Immature natural killer cell (primary cell): ENCODE data around the gene TMEM164. TPM values are rescaled to one million over a fixed set of nuclear protein-coding genes. Genes with fewer than 3 reads are reported as not detected.

Experiments
- DNase-seq, 3 donors: peaks; one replicate each; pipeline ENCODE4 v3.0.0; 2022; ENCODE audit warnings: mixed read lengths in 1 of 3
- H3K27ac Mint-ChIP-seq, 6 donors: one replicate each; pipeline ENCODE4 v1.8.0; 2020; ENCODE audit warnings: mixed read lengths in 6 of 6, mild to moderate bottlenecking in 5 of 6, inconsistent platforms in 4 of 6, moderate library complexity in 3 of 6
- H3K27me3 Mint-ChIP-seq, 3 donors: one replicate each; pipeline ENCODE4 v1.8.0; 2020 to 2021; ENCODE audit warnings: low read depth in 3 of 3, mild to moderate bottlenecking in 3 of 3, mixed read lengths in 3 of 3, moderate library complexity in 3 of 3, inconsistent platforms in 1 of 3
- H3K36me3 Mint-ChIP-seq, 3 donors: one replicate each; pipeline ENCODE4 v1.8.0; 2020; ENCODE audit warnings: mixed read lengths in 3 of 3, inconsistent platforms in 2 of 3, mild to moderate bottlenecking in 2 of 3
- H3K4me1 Mint-ChIP-seq, 2 donors: one replicate each; pipeline ENCODE4 v1.8.0; 2020; ENCODE audit warnings: inconsistent platforms in 2 of 2, mild to moderate bottlenecking in 2 of 2, mixed read lengths in 2 of 2, moderate library complexity in 1 of 2
- H3K4me3 Mint-ChIP-seq, 5 donors: one replicate each; pipeline ENCODE4 v1.8.0; 2020; ENCODE audit warnings: mild to moderate bottlenecking in 5 of 5, mixed read lengths in 5 of 5, inconsistent platforms in 3 of 5, moderate library complexity in 3 of 5
- H3K9me3 Mint-ChIP-seq, 6 donors: one replicate each; pipeline ENCODE4 v1.8.0; 2020; ENCODE audit warnings: mild to moderate bottlenecking in 6 of 6, mixed read lengths in 6 of 6, inconsistent platforms in 4 of 6, moderate library complexity in 3 of 6
- polyA plus RNA-seq, 3 donors: library from polyadenylated mRNA; unstranded; fragments of 300-500 nt; fragmentation: Illumina TruSeq; gene quantifications; one replicate each; pipeline ENCODE4 v1.2.3, GENCODE V29; 2021

Gene TMEM164
- polyA plus RNA-seq, 3 donors from 2014 or later = 2.0 to 3.9 (median 2.3) TPM

DNA sequence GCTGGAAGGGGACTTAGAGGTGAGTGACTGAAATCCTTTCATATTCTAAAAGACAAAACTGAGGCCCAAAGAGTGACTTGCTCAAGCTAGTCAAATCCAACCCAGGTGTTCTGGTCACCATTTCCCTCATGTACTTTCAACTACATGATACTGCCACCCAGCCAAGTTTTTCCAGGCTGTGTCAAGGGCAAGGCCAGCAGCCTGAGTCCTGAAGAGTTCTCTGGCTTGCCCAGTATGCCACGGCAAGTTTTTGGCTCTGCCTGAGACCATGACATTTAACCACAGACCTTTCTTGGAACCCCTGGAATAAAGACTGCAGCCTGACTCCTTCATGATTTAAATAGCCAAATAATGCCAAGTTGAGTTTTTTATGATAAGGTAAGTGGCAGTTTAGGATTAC, 10.7 kb upstream of the TMEM164 start:
- no peak for DNase-seq
- peaks cover 5 to 15% of the 10 kb centered on the region in 2 donors for H3K4me1 Mint-ChIP-seq
- H3K27me3 Mint-ChIP-seq = peaks cover 0 to 10% (median 7%) of the 10 kb centered on the region in 3 donors
- no peaks in the 10 kb centered on the region for H3K9me3 Mint-ChIP-seq
- no peaks in the 10 kb centered on the region for H3K36me3 Mint-ChIP-seq
- no peak overlapping the region for H3K27ac Mint-ChIP-seq
- H3K4me3 Mint-ChIP-seq = no peak overlapping the region

DNA sequence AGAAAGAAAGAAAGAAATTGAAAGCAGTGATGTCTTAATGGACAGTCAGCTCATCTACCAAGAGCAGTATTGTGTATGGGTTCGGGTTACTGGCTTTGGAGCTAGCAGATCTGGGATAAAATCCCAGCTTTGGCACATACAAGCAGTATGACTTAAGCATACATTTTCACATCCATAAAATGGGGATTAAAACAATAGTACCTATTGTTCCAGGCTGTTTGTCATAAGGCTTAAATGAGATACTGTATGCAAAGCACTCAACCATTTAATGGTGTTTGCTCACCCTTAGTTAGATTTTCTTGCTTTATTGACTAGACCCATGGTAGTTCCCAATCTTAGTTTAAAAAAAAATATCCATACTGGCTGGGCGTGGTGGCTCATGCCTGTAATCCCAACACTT, 7.8 kb upstream of the TMEM164 start:
- Mint-ChIP-seq H3K27ac (no peak overlapping the region), H3K4me1 (peaks cover 5 to 12% of the 10 kb centered on the region in 2 donors), H3K36me3 (no peaks in the 10 kb centered on the region), H3K9me3 (no peaks in the 10 kb centered on the region), H3K4me3 (no peak overlapping the region), H3K27me3 (peaks cover 0 to 6% (median 0%) of the 10 kb centered on the region in 3 donors)
- DNase-seq = no peak

GRCh38 chrX:109997786-109998452, 5.0 kb upstream of the TMEM164 start:
- Mint-ChIP-seq H3K36me3 (no peaks in the 10 kb centered on the region), H3K4me1 (peaks cover 6 to 11% of the 10 kb centered on the region in 2 donors), H3K27ac (no peak overlapping the region), H3K4me3 (no peak overlapping the region), H3K27me3 (peaks cover 0 to 13% (median 5%) of the 10 kb centered on the region in 3 donors), H3K9me3 (no peaks in the 10 kb centered on the region)
- DNase-seq = no peak

DNA sequence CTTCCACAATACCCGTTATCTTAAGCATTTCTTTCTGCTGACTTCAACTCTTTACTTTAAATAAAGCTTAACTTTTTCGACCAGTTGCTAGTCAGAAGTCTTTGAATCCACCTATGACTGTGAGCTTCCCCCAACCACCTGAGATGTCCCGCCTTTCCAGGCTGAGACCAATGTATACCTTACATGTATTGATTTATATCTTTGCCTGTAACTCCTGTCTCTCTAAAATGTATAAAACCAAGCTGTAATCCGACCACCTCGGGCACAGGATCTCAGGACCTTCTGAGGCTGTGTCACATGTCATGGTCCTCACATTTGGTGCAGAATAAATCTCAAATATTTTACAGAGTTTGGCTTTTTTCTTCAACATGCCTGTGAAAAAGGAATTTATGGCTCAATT, 2.9 kb upstream of the TMEM164 start:
- no peak overlapping the region for H3K4me3 Mint-ChIP-seq
- no peak for DNase-seq
- no peaks in the 10 kb centered on the region for H3K36me3 Mint-ChIP-seq
- no peak overlapping the region for H3K27ac Mint-ChIP-seq
- H3K9me3 Mint-ChIP-seq = no peaks in the 10 kb centered on the region
- peaks cover 24 to 31% of the 10 kb centered on the region in 2 donors for H3K4me1 Mint-ChIP-seq
- H3K27me3 Mint-ChIP-seq = peaks cover 3 to 12% (median 6%) of the 10 kb centered on the region in 3 donors

GRCh38 chrX:110000847-110001713, 1.8 kb upstream of the TMEM164 start:
- peak in 1 of 3 donors; percentile 4 for DNase-seq
- Mint-ChIP-seq H3K36me3 (no peaks in the 10 kb centered on the region), H3K27ac (peak overlapping the region in 1 of 6 donors; percentile 91), H3K27me3 (peaks cover 3 to 12% (median 6%) of the 10 kb centered on the region in 3 donors), H3K4me3 (peak overlapping the region in 2 of 5 donors; percentile 29 to 38), H3K9me3 (no peaks in the 10 kb centered on the region), H3K4me1 (peaks cover 28 to 40% of the 10 kb centered on the region in 2 donors)

- peak overlapping the region; percentile 77 to 91 (median 84) for H3K27ac Mint-ChIP-seq
- no peaks in the 10 kb centered on the region for H3K36me3 Mint-ChIP-seq
- peaks cover 3 to 10% (median 6%) of the 10 kb centered on the region in 3 donors for H3K27me3 Mint-ChIP-seq
- H3K4me1 Mint-ChIP-seq = peaks cover 28 to 47% of the 10 kb centered on the region in 2 donors
- no peak for DNase-seq
- peak overlapping the region; percentile 79 to 90 (median 88) for H3K4me3 Mint-ChIP-seq
- H3K9me3 Mint-ChIP-seq = no peaks in the 10 kb centered on the region
Measured at GRCh38 chrX:110001740-110002299, 1.1 kb upstream of the TMEM164 start.

GRCh38 chrX:110003167-110004156, 548 bp downstream of the TMEM164 start:
- Mint-ChIP-seq H3K27me3 (peaks cover 3 to 8% (median 6%) of the 10 kb centered on the region in 3 donors), H3K4me3 (peak overlapping the region; percentile 78 to 90 (median 86)), H3K9me3 (no peaks in the 10 kb centered on the region), H3K36me3 (no peaks in the 10 kb centered on the region), H3K27ac (peak overlapping the region in 5 of 6 donors; percentile 12 to 81 (median 60)), H3K4me1 (peaks cover 28 to 48% of the 10 kb centered on the region in 2 donors)
- peak in 1 of 3 donors; percentile 4 for DNase-seq

DNA sequence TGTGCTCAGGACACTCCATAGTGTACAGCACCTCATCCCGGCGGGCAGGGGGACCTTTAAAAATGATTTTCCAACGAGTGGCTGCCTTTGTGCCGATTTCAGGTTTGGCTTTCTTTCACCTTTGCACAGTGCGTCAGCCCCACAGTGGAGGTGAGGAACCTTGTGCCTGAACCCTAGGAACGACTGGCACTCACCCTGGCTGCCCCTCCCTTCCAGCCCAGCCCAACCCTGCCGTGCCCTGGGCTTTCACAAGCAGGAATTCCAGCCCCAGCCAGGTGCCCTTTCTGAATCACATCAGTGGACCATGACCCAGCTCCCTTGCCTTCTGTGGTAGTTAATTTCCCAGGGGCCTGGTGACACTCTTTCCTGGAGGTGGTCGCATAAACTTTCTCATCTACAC, 1.3 kb downstream of the TMEM164 start:
- H3K27me3 Mint-ChIP-seq = peaks cover 3 to 8% (median 6%) of the 10 kb centered on the region in 3 donors
- peak overlapping the region; percentile 23 to 90 (median 86) for H3K4me3 Mint-ChIP-seq
- no peaks in the 10 kb centered on the region for H3K9me3 Mint-ChIP-seq
- H3K36me3 Mint-ChIP-seq = no peaks in the 10 kb centered on the region
- no peak overlapping the region for H3K27ac Mint-ChIP-seq
- H3K4me1 Mint-ChIP-seq = peaks cover 28 to 48% of the 10 kb centered on the region in 2 donors
- no peak for DNase-seq

- no peak for DNase-seq
- Mint-ChIP-seq H3K27me3 (peaks cover 3 to 8% (median 6%) of the 10 kb centered on the region in 3 donors), H3K4me3 (peak overlapping the region in 4 of 5 donors; percentile 23 to 90 (median 52)), H3K27ac (no peak overlapping the region), H3K36me3 (peaks cover 0 to 4% (median under 1%) of the 10 kb centered on the region in 3 donors), H3K4me1 (peaks cover 28 to 48% of the 10 kb centered on the region in 2 donors), H3K9me3 (no peaks in the 10 kb centered on the region)
Measured at GRCh38 chrX:110004731-110005369, 1.9 kb downstream of the TMEM164 start.

- DNase-seq = no peak
- H3K27me3 Mint-ChIP-seq = peaks cover 3 to 6% (median 5%) of the 10 kb centered on the region in 3 donors
- no peak overlapping the region for H3K4me3 Mint-ChIP-seq
- H3K4me1 Mint-ChIP-seq = peaks cover 28 to 48% of the 10 kb centered on the region in 2 donors
- no peaks in the 10 kb centered on the region for H3K9me3 Mint-ChIP-seq
- no peak overlapping the region for H3K27ac Mint-ChIP-seq
- peaks cover 0 to 8% (median 5%) of the 10 kb centered on the region in 3 donors for H3K36me3 Mint-ChIP-seq
Measured at GRCh38 chrX:110006161-110006560, 3.2 kb downstream of the TMEM164 start.

DNA sequence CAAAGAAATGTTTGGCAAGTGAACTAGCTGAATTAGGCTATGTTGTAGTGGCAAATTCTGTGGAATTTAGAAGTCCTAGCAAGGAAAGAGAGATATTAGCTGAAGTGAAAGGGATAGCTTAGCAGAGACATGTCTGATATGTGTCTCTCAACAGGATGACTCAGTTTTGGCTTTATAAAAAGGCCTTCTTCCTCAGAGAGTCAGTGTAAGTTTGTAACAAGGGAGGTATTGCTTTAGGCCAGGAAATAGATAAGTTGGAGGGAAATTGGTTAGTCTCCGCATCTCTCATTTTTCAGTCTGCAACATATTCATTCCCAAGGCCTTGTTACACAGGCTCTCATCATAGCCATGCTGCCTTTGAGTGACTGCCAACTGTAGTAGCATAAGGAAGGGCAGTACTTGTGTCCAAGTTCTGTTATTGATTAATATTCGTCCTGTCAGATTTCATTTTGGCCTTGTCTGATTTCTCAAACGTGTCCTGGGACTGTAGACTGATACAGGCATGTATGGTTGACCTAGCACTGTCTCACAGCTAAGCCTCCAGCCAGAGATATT, 4.0 kb downstream of the TMEM164 start:
- peaks cover 3 to 6% (median 3%) of the 10 kb centered on the region in 3 donors for H3K27me3 Mint-ChIP-seq
- no peak overlapping the region for H3K4me3 Mint-ChIP-seq
- peaks cover 2 to 8% (median 5%) of the 10 kb centered on the region in 3 donors for H3K36me3 Mint-ChIP-seq
- H3K27ac Mint-ChIP-seq = no peak overlapping the region
- no peak for DNase-seq
- H3K9me3 Mint-ChIP-seq = no peaks in the 10 kb centered on the region
- H3K4me1 Mint-ChIP-seq = peaks cover 25 to 40% of the 10 kb centered on the region in 2 donors

- Mint-ChIP-seq H3K9me3 (no peaks in the 10 kb centered on the region), H3K4me3 (no peak overlapping the region), H3K4me1 (peaks cover 20 to 36% of the 10 kb centered on the region in 2 donors), H3K27me3 (peaks cover 1 to 8% (median 5%) of the 10 kb centered on the region in 3 donors), H3K36me3 (peaks cover 5 to 8% (median 5%) of the 10 kb centered on the region in 3 donors), H3K27ac (no peak overlapping the region)
- no peak for DNase-seq
Measured at GRCh38 chrX:110008011-110008635, 5.2 kb downstream of the TMEM164 start.
